ENCODE results near the gene RFPL3.

Gene RFPL3

GRCh38 chr22:32355760-32356159, 1.9 kb upstream of the RFPL3 start:
- TF ChIP-seq REST (IDR thresholded peaks at IDR 0.05; ENCODE audit: insufficient read depth in 1 of 2, low read depth in 2 of 2, low read length in 2 of 2) (no peak), POLR2AphosphoS5 (IDR thresholded peaks at IDR 0.05; ENCODE audit: low read depth, low read length) (no peak), SIN3A (IDR thresholded peaks at IDR 0.05; ENCODE audit: borderline replicate concordance, insufficient read depth, low read length) (no peak), TAF1 (IDR thresholded peaks at IDR 0.05; ENCODE audit: borderline replicate concordance, insufficient read depth, low read length) (no peak), FOXP2 (optimal IDR thresholded peaks at IDR 0.05; ENCODE audit: borderline replicate concordance, extremely low read depth, extremely low read length, insufficient read depth) (no peak)

- TF ChIP-seq TAF1 (IDR thresholded peaks at IDR 0.05; ENCODE audit: borderline replicate concordance, insufficient read depth, low read length): no peak
These were observed 3.6 kb downstream of the RFPL3 start for GRCh38 chr22:32361257-32361656.

- TF ChIP-seq REST (IDR thresholded peaks at IDR 0.05; ENCODE audit: insufficient read depth in 1 of 2, low read depth in 2 of 2, low read length in 2 of 2): no peak
- TF ChIP-seq POLR2AphosphoS5 (IDR thresholded peaks at IDR 0.05; ENCODE audit: low read depth, low read length): no peak
- TF ChIP-seq TAF1 (IDR thresholded peaks at IDR 0.05; ENCODE audit: borderline replicate concordance, insufficient read depth, low read length): no peak
- TF ChIP-seq SIN3A (IDR thresholded peaks at IDR 0.05; ENCODE audit: borderline replicate concordance, insufficient read depth, low read length): no peak
These were observed 6.5 kb downstream of the RFPL3 start for GRCh38 chr22:32364210-32364609.

- TF ChIP-seq REST (IDR thresholded peaks at IDR 0.05; ENCODE audit: insufficient read depth in 1 of 2, low read depth in 2 of 2, low read length in 2 of 2) (no peak), TAF1 (IDR thresholded peaks at IDR 0.05; ENCODE audit: borderline replicate concordance, insufficient read depth, low read length) (no peak), SIN3A (IDR thresholded peaks at IDR 0.05; ENCODE audit: borderline replicate concordance, insufficient read depth, low read length) (no peak), POLR2AphosphoS5 (IDR thresholded peaks at IDR 0.05; ENCODE audit: low read depth, low read length) (no peak), FOXP2 (optimal IDR thresholded peaks at IDR 0.05; ENCODE audit: borderline replicate concordance, extremely low read depth, extremely low read length, insufficient read depth) (no peak)
These were observed 18.2 kb downstream of the RFPL3 start for GRCh38 chr22:32375678-32376450.

GRCh38 chr22:32376681-32377080, 19.0 kb downstream of the RFPL3 start:
- TF ChIP-seq REST (IDR thresholded peaks at IDR 0.05; ENCODE audit: insufficient read depth in 1 of 2, low read depth in 2 of 2, low read length in 2 of 2) (no peak), POLR2AphosphoS5 (IDR thresholded peaks at IDR 0.05; ENCODE audit: low read depth, low read length) (no peak), FOXP2 (optimal IDR thresholded peaks at IDR 0.05; ENCODE audit: borderline replicate concordance, extremely low read depth, extremely low read length, insufficient read depth) (no peak), TAF1 (IDR thresholded peaks at IDR 0.05; ENCODE audit: borderline replicate concordance, insufficient read depth, low read length) (no peak), SIN3A (IDR thresholded peaks at IDR 0.05; ENCODE audit: borderline replicate concordance, insufficient read depth, low read length) (no peak)

Measured in PFSK-1 (cell line).